ENCODE results near the gene ANAPC5. TPM values are rescaled to one million over a fixed set of nuclear protein-coding genes. Genes with fewer than 3 reads are reported as not detected.
"Not testable (repeated sequence)": the region's sequence is repeated elsewhere in the genome, so short reads cannot be mapped to it uniquely, and the experiment has no call there.

Gene ANAPC5
- total RNA-seq, 1 donor from 2014 or later = 167 TPM

DNA sequence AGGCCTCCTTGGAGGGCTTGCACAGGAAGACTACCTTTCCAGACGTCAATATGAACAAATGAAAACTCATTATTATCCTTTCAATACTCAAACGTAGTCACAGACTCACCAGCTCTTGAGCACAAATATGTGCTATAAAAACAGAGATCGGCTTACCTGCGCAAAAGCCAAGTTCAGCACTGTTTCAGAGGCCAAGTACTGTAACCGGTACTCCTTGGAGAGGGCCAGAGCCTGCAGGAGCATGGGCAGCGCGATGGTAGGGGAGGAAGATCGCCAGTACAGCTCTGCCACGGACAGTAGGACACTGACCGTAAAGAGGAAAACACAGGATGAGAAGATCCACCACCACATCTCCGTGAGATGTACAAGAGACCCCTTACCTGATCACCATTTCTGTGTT lies 34.1 kb downstream of the ANAPC5 start:
- DNase-seq (ENCODE audit: low read depth, low spot score) = no peak

- no peak for DNase-seq (ENCODE audit: low read depth, low spot score)
Observed at GRCh38 chr12:121314431-121314830, 37.8 kb downstream of the ANAPC5 start.

GRCh38 chr12:121310231-121310630 lies 42.0 kb downstream of the ANAPC5 start:
- DNase-seq (ENCODE audit: low read depth, low spot score) = not testable (repeated sequence)

DNA sequence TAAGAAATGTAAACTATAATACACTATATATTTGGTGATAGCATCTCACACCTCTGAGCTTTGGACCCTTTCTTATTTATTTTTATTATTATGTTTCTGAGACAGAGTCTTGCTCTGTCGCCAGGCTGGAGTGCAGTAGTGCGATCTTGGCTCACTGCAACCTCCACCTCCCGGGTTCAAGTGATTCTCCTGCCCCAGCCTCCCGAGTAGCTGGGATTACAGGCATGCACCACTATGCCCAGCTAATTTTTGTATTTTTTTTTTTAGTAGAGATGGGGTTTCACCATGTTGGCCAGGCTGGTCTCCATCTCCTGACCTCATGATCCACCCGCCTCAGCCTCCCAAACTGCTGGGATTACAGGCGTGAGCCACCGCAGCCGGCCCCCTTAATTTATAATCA lies 44.8 kb downstream of the ANAPC5 start:
- not testable (repeated sequence) for DNase-seq (ENCODE audit: low read depth, low spot score)

DNA sequence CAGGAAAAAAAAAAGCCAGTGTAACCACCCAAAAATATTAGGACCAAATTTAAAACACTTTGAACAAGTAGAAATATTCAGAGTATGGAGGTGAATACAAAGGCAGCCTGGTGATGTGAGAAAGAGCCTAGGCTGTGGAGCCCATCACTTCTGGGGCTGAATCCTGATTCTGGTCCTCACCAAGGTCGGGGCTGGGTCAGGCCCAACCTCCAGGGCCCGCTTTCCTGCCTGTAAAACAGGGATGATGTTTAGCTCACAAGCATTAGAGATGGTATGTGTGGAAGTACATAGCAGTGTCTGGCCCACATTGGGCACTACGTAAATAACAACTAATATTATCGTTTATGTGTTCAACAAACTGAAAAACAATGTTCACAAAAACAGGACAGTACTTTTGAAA lies 47.9 kb downstream of the ANAPC5 start:
- DNase-seq (ENCODE audit: low read depth, low spot score) = no peak

- DNase-seq (ENCODE audit: low read depth, low spot score) = no peak
Observed at GRCh38 chr12:121301876-121302275, 50.3 kb downstream of the ANAPC5 start.

GRCh38 chr12:121300083-121300819 lies 52.0 kb downstream of the ANAPC5 start:
- no peak for DNase-seq (ENCODE audit: low read depth, low spot score)

DNA sequence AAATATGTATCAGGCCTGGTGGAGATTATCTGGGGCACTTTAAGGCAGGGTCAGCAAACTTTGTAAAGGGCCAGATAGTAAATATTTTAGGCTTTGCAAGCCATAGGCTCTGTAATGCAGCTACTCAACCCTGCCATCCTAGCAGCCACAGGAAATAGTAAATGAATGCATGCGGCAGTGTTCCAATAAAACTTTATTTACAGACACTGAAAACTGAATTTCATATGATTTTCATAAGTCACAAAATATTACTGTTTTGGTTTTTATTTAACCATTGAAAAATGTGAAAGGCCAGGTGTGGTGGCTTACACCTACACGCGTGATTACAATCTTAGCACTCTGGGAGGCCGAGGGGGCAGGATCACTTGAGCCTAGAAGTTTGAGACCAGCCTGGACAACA lies 52.5 kb downstream of the ANAPC5 start:
- DNase-seq (ENCODE audit: low read depth, low spot score) = no peak

DNA sequence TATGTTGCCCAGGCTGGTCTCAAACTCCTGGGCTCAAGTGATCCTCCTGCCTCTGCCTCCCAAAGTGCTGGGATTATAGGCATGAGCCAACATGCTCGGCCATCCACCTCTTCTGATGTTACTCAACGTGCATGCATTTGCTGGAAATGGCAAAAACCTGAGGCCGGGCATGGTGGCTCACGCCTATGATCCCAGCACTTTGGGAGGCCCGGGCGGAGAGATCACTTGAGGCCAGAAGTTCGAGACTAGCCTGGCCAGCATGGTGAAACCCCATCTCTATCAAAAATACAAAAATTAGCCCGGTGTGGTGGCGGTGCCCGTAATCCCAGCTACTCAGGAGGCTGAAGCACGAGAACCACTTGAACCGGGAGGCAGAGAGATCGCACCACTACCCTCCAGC lies 53.8 kb downstream of the ANAPC5 start:
- not testable (repeated sequence) for DNase-seq (ENCODE audit: low read depth, low spot score)

- DNase-seq (ENCODE audit: low read depth, low spot score) = no peak
Observed at GRCh38 chr12:121297435-121297991, 54.7 kb downstream of the ANAPC5 start.

DNA sequence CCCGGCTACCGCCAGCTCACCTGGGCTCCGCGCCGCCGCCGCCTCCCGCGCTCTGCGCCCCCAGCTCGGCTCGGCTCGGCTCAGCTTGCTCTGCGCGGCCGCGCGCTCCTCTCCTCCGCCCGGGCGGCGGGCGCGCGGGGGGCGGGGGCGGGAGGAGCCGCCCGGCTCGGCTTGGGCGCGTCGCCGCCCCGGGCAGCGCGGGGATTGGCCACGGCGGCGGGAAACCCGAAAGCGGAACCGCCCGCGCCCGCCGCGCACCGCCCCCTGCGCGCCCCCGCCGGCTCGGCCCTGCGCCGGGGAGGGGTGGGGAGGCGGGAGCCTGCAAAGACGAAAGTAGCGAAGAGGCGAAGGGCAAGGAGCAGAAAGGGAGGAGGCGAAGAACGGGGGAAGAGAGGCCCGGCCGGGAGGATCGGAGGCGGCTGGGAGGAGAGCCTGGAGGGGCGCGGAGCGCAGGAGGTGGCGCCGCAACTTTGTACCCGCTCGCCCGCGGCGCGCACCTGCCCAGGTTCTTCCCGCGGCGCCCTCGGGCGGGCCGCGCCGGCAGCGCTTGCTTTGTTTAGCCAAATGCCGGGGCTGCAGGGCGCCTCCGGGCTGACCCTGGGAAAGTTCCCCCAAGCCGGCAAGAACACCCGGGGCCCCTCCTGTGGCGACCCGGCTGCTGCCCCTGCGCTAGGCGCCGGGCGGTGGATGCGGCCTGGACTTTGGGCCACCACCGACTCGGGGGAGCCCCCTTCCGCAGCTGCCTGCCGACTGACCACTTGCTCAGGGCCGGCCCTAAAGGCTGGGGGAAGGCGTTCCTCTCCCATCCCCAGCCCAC lies 55.4 kb downstream of the ANAPC5 start, which contains the start of gene CAMKK2:
CAMKK2 (minus strand) TSS at position 92 of the 817 bp plus-strand sequence. CDS start 22,183 bp downstream, outside the sequence.
- peak; percentile 29 for DNase-seq (ENCODE audit: low read depth, low spot score)

GRCh38 chr12:121295746-121296617 lies 56.2 kb downstream of the ANAPC5 start:
- no peak for DNase-seq (ENCODE audit: low read depth, low spot score)

DNA sequence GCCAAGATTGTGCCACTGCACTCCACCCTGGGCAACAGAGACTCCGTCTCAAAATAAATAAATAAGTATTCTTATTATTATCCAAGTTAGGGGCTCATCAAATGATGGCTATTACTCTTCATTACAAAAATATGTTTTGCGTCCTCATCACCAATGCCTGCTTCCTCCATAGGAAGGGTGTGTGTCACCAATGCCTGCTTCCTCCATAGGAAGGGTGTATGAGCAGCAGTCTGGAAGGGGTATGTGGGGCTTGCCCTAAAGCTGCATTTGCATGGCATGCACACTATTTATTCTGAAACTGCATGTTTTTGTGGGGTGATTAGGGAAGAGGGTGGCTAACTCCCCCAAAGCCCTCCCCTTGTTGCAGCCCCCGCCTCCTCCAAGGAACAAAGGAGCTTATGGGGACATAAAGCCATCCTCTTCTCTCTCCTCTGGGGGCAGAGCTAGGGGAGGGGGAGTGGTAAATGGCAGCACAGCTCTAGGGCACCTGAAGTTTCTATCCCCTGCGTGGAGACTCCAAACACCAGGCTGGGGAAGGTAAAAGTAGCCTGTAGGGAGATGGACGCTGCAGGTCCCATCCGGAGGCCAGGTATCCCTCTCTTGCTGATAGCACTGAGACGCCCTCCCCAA lies 57.0 kb downstream of the ANAPC5 start:
- no peak for DNase-seq (ENCODE audit: low read depth, low spot score)

DNA sequence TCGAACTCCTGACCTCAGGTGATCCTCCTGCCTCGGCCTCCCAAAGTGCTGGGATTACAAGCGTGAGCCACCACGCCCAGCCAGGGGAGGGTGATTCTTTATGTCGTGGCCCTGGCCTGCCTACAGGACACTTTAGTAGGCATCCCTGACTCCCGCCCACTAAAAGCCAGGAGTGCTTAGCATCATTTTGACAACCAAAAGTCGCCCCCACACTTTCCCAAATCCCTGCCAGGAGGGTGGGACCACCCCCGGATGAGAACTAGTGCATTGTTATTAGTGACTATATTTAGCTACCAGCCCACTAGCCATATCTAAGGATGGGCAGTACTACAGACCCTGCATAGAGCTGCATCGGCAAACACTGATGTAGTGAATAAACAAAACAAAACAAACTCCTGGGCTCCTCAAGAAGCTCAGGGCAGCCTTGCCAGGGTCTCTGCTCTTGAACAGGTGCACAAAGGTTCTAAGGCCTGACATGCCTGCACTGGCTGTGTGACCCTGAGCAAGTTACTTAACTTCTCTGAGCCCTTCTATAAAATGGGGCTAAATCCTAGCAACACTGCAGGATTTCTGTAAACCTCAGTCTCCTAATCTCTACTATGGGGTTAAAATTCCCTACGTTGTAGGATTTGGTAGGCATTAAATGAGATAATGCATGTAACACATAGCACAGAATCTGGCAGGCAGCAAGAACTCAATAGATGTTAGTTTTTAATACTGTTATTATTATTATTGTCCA lies 57.9 kb downstream of the ANAPC5 start:
- DNase-seq (ENCODE audit: low read depth, low spot score) = no peak

- DNase-seq (ENCODE audit: low read depth, low spot score) = no peak
Observed at GRCh38 chr12:121293603-121294002, 58.6 kb downstream of the ANAPC5 start.

DNA sequence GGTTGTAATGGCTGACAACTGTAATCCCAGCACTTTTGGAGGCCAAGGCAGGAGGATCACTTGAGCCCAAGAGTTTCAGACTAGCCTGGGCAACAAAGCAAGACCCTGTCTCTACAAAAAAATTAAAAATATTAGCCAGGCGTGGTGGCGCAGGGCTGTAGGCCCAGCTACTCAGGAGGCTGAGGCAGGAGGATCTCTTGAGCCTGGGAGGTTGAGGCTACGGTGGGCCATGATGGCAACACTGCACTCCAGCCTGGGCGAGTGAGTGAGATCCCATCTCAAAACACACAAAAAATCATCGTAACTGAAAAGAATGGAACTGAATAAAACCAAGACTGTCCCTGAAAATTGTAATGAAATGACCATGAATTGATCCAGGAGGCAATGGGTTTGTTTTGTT lies 61.8 kb downstream of the ANAPC5 start:
- no peak for DNase-seq (ENCODE audit: low read depth, low spot score)

DNA sequence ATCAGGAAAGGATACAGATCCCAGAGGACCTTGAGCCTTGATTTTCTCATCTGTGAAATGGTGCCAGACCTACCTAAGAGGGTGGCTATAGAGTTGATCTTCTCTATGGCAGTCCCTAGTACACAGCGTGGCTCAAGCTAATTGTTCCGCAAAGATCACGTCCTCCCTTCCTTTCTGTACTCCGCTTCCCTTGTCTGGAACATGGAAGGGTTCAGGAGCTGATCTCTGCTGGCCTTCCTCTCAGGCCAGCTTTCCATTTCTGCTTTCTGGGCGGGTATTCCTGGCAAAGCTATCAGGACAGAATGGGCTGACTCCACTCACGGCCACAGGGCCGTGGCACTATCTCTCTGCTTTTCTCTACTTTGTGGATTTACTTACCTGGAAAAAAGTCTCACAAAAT lies 62.2 kb downstream of the ANAPC5 start:
- DNase-seq (ENCODE audit: low read depth, low spot score) = no peak

DNA sequence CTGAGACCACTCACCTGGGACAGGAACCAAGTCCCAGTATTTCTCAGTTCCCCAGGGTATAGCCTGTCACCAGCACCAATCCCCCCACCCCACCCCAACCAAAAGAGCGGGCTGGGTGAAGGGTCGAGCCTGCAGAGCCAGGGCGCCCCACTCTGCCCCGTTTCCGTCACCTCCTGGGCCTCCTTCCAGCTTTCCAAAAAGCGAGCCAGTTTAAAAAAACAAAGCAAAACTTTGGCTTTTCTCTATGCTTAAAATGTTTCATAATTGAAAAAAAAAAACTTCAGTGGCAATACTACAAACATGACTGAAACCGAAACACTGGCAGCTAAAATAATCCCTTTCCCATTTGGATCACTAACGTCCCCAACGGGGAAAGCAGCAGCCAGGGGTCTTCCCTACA lies 63.2 kb downstream of the ANAPC5 start:
- DNase-seq (ENCODE audit: low read depth, low spot score) = no peak

DNA sequence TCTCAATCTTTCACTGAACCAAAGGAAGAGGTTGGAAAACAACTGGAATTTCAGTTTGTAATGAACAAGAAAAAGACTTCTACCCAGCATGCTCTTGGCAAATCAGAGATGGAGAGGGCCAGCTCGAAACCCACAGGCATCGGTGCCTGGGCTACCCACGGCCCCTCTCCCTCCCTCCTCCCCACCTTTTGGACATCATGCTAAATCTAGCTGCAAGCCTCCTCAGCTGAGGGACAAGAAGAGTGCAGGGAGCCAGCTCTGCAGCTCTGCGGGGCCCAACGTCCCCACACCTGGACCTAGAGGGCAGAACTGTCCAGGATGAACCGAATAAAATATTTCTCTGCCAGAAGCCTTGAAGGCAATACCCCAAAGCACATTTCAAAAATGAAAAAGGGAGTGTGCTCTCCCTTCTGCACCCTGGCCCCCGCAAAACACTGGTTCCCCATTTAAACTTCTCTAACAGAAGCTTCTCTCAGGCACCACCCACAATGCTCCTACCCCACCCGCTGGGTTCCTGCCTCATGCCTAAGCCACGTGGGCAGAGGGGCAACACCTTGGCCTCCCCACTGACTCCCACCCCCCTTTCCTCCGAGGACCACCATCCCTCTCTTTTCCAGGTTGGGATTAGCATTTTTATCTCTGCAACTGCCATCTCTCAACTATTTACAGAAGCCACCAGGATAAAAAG lies 63.9 kb downstream of the ANAPC5 start:
- no peak for DNase-seq (ENCODE audit: low read depth, low spot score)
